Motor neuron (in vitro differentiated cells): Measurements from ENCODE around the gene TRPT1. TPM values are rescaled to one million over a fixed set of nuclear protein-coding genes. Genes with fewer than 3 reads are reported as not detected.

Experiments used
- ATAC-seq, 8 experiments: fragments of 200-7000 bp; cut with Tn5 transposase; replicated peaks in 6 of 8; 2 replicates each; pipeline ENCODE4 v1.8.0; 2021; ENCODE audit warnings: mild to moderate bottlenecking in 8 of 8, moderate library complexity in 8 of 8
- H3K27ac ChIP-seq, 2 donors: fragments of 250-450 bp; sonication (Bioruptor Pico); 2 replicates each; pipeline ENCODE4 v1.9.0; 2021; ENCODE audit warnings: antibody characterized with exemption in 2 of 2, mild to moderate bottlenecking in 2 of 2, moderate library complexity in 1 of 2
- H3K4me1 ChIP-seq, 2 donors: fragments of 250-450 bp; sonication (Bioruptor Pico); replicated peaks in 1 of 2; 2 replicates each; pipeline ENCODE4 v1.6.1; 2021; ENCODE audit warnings: antibody characterized with exemption in 2 of 2, mild to moderate bottlenecking in 2 of 2, moderate library complexity in 1 of 2
- H3K4me3 ChIP-seq, 5 donors: fragments of 250-450 bp; sonication (Bioruptor Pico); 2 replicates each; pipeline ENCODE4 v1.9.0; 2021; ENCODE audit warnings: antibody characterized with exemption in 5 of 5, mild to moderate bottlenecking in 5 of 5, moderate library complexity in 4 of 5
- WGBS, 10 experiments: fragments of 450-650 bp; shearing (Covaris generic); methylation state at CpG; one replicate each; pipeline ENCODE4 v1.0.0; 2022; 5-methylcytosine and 5-hydroxymethylcytosine counted together
- in situ Hi-C, 9 experiments: fragments of 400-800 bp; cut with MboI; loops; one replicate each; pipeline ENCODE4 v1.15.0; 2021; ENCODE audit warnings: low sequenced_read_pairs in 9 of 9, low pct_unique_long_range_greater_than_20kb in 2 of 9; ENCODE audit not compliant: unreplicated experiment in 9 of 9
- total RNA-seq, 8 experiments: library from RNA; unstranded; fragments of 300-600 nt; gene quantifications; 2 replicates each; pipeline versions ENCODE4 v1.2.3 to v1.2.4, GENCODE V29; 2022

TRPT1 gene
- total RNA-seq, 8 experiments from 2014 or later: 31.8 to 59.9 (median 35.5) TPM

DNA sequence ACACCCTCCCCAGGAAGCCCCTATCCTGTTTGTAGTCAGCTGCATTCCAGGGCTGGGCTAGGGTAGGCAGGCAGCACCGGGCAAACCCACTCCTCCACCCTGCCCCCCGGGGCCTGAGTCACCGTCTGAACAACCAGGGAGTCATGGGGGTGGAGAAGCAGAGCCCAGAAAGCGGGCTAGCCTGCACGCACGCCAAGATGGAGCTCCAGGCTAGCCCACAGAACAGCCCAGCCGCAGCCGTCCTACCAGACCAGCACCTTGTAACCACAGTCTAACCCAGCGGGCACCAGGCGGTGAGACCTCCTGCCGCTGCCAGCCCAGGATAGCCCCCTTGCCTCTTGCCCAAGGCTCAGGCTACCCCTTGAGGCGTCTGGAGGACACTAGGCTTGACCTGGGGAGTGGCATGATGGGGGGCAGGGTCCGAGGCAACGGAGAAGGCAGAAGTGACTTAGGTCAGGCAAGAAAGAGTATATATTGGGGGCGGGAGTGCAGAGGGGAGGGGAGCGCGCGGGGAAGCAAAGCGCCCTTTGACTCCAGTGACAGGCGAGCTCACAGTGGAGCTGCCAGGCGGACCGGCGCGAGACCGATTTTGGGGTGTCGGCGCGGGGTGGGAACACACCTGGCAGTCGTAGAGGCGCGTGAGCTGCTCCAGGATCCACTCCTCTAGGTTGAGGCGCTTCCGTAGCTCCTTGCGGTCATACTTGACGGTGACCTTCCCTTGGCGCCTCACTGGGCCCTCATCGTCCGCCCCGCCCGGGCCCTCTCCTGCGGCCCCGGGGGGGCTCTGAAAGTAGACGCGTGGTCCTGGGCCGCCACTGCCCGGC, 20.0 kb upstream of the TRPT1 start:
- ATAC-seq: peak in 4 of 8 experiments; percentile 0 to 5 (median 2)
- WGBS, 10 experiments: 0% methylated on average over 3 to 4 of the region's 46 CpGs; no CpG with 5 or more reads in 8 of the 10 experiments
- H3K27ac ChIP-seq: peak overlapping the region; percentile 90 to 91

DNA sequence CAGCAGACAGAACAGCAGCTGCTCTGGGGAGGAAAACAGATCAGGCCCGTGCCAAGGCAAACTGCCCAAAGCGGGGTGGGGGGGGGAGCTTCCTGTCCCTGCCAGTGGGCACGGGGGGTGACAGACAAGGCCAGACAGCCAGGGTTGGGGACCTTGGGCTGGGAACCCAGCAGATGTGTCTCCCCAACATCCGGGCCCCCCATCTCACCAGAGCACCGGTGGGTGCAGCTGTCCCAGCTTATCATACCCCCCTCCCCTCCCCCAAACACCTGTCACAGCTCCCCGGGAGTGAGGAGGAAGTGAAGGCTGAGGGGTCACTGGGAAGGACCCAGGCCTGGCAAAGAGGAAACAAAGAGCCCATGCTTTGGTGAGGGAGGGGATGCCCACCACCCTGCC, 19.4 kb upstream of the TRPT1 start:
- ATAC-seq: no peak
- in situ Hi-C loops: no loop called here
- peak overlapping the region; percentile 90 to 91 for H3K27ac ChIP-seq
- peak overlapping the region; percentile 52 to 92 (median 77) for H3K4me3 ChIP-seq
- peaks cover 10 to 25% of the 10 kb centered on the region in 2 donors for H3K4me1 ChIP-seq
- WGBS, 10 experiments: no CpG with 5 or more reads among the region's 6 CpGs

More for the DNA sequence above, 20.0 kb upstream of the TRPT1 start:
- in situ Hi-C loops: no loop called here
- Histone ChIP-seq H3K4me1 (peaks cover 14 to 30% of the 10 kb centered on the region in 2 donors), H3K4me3 (peak overlapping the region; percentile 52 to 92 (median 77))

DNA sequence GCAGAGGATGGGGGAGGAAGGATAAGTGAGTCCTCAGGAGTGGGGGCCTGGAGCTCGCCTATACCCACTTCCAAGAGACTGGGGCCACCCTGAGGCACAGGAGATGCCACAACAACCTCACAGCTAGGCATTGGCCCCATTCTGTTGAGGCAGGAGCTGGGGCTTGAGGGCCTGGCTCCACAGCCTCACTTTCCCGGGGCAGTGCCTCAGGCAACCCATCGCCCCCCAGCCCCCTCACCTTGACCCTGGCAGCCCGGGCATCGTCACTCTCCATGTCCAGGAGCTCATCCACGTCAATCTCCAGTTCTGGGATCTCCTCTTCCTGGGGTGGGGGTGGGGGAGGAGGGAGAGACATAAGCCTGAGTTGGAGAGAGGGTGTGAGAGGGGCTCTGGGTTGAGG, 19.0 kb upstream of the TRPT1 start:
- in situ Hi-C loops: no loop called here
- Histone ChIP-seq H3K27ac (peak overlapping the region in 1 of 2 donors; percentile 91), H3K4me1 (peaks cover 13 to 26% of the 10 kb centered on the region in 2 donors), H3K4me3 (peak overlapping the region in 4 of 5 donors; percentile 52 to 92 (median 79))
- no peak for ATAC-seq
- WGBS, 10 experiments: no CpG with 5 or more reads among the region's 6 CpGs

DNA sequence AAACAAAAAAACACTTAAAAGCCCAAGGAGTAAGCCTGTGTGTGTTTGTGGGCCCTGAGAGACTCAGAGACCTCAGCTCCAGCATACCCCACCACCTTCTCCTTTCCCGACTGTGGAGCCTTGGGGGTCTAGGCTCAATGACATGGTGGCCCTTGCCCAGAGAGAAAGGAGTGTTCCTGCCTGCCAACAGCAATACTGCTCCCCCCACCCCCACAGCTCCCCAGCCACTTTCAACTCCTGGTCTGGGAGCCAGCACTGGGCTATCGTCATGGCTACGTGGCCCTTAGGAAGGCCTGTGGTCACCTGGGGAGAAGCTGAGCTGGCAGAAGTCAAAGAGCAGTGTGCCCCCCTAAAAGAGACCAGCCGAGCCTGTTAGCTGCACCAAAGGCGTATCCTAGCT, 18.1 kb upstream of the TRPT1 start:
- ATAC-seq: no peak
- peaks cover 16 to 24% of the 10 kb centered on the region in 2 donors for H3K4me1 ChIP-seq
- in situ Hi-C loops: no loop called here
- no peak overlapping the region for H3K27ac ChIP-seq
- H3K4me3 ChIP-seq: no peak overlapping the region
- WGBS, 10 experiments: 33 to 90% (median 60%) methylated on average over 1 to 5 of the region's 5 CpGs; no CpG with 5 or more reads in 7 of the 10 experiments

DNA sequence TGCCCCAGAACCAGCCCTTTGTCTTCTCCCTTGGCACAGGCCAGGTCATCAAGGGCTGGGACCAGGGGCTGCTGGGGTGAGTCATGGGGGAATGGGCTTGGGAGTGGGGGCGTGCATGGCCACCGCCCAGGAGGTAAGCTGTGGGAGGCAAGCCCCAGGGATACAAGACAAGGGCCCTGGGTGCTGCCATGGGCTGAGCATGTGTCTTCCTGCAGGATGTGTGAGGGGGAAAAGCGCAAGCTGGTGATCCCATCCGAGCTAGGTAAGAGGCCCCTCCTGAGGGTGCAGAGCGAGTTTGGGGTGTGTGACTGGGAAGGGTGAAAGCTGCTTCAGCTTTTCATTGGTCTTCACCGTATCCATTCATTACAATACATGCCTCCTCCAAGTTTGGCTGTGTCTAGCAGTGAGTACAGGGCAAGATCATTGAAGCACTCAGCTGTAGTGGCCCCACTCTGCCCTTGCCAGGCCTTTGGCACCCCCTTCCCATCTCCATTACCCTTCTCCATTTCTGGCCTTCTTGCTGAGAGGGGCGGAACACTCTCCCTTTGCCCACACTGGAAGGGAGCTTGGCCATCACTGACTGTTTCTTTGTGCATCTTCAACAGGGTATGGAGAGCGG, 17.4 kb upstream of the TRPT1 start:
- Histone ChIP-seq H3K27ac (no peak overlapping the region), H3K4me3 (peak overlapping the region in 1 of 5 donors; percentile 81), H3K4me1 (peaks cover 16 to 22% of the 10 kb centered on the region in 2 donors)
- WGBS, 10 experiments: 83 to 100% (median 100%) methylated on average over 1 to 2 of the region's 8 CpGs; no CpG with 5 or more reads in 7 of the 10 experiments
- ATAC-seq: no peak
- in situ Hi-C loops: no loop called here

DNA sequence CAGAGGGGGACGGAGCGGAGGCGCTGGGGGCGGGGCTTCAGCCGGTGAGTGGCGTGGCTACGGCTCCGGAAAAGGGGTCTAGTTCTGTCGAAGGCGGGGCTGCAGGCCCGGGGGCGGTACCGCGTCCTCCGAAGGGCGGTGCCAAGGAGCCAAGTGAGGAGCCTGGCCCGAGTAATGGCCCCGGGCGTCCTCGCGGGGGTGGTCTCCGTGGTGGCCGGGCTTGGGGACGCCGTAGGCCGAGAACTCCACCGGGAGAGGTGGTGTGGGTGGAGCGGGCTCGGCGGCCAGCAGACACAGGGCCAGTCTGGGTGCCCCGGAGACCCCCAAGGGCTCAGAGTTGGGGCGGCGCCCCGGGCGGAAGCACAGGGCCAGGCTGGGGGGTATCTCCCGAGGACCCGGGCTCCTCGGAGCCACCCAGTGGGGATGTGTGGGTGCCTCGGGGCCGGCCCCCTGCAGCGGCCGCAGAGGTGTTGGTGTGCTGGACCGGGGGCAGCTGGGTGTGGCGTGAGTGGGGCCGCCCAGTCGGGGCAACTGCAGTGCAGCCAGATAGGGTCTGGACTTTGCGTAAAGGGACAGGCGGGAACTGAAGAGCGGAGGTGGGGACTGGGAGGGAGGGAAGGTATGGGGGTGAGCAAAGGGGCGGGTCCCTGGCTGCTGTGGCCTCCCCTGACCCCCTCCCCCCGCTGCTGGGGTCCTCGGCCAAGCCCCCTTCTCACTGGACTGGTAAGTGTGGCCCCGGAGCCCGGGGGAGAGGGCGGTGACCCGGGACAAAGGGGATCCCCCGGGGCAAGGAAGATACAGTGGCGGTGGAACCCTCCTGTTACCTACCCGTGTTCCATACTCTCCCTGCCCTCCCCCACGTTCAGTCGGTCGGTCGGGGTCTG, 15.7 kb upstream of the TRPT1 start:
- H3K4me3 ChIP-seq: peak overlapping the region; percentile 52 to 81 (median 65)
- peak overlapping the region; percentile 79 to 90 for H3K27ac ChIP-seq
- peak; percentile 1 to 16 (median 4) for ATAC-seq
- H3K4me1 ChIP-seq: peaks cover 11 to 17% of the 10 kb centered on the region in 2 donors
- 0% methylated on average over 1 to 2 of the region's 63 CpGs; no CpG with 5 or more reads in 6 of the 10 experiments for WGBS, 10 experiments
- in situ Hi-C loops: no loop called here

DNA sequence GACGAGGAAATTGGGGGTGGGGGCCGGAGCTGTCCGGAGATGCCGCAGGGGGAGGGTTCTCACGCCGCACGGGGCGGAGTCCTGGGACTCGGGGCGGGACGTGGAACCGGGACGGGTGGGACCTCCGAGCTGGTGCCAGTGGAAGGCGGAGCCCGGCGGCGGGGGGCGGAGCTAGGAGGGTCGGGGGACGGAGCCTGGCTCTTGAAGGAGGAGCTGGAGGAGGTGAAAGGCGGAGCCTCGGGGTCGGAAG, 15.2 kb upstream of the TRPT1 start:
- in situ Hi-C loops: no loop called here
- no CpG with 5 or more reads among the region's 24 CpGs for WGBS, 10 experiments
- Histone ChIP-seq H3K27ac (peak overlapping the region; percentile 90 to 99), H3K4me1 (peaks cover 11 to 17% of the 10 kb centered on the region in 2 donors), H3K4me3 (peak overlapping the region; percentile 52 to 81 (median 65))
- ATAC-seq: peak; percentile 64 to 82 (median 80)

DNA sequence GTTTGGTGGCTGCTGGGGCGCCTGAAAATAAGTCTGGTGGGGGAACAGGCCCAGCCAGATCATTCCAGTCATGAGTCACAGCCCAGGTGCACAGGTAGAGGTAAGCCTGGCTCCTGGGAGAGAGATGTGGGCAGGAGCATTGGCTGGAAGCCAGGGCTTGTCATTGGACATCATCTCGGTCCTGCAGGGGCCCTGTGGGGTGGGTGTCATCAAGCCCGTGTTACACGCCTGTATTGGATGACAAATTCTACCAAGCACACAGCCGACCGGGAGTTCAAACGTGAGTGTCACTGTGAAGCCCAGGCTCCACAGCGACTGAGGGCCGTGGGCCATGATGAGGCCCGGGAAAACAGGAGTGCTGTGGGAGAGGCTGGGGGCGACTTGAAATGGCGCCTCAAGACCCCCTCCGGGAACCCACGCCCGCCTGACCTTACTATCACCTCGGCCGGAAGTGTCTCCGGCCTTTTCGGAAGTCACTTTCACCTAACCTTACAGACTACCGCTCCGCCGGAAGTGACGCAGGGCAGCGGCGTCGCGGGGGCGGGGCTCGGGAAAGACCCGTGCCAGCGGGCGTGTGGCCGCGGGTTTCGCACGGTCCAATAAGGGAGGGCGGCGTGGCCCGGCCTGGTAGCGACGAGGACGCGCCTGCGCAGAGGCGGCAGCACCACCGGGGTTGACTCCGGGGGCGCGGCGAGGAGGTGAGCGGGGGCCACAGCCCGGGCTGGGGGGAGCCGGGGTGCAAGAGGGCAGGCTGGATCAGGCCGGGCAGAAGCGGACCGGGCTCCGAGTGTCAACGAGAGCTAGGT, 14.7 kb upstream of the TRPT1 start, which contains the start of gene FKBP2:
TSS of gene FKBP2 (plus strand) at position 661 of the 806 bp plus-strand sequence. CDS start 1,293 bp downstream, outside the sequence.
- Histone ChIP-seq H3K4me1 (peaks cover 11 to 18% of the 10 kb centered on the region in 2 donors), H3K27ac (peak within 1 kb of the TSS; percentile 90 to 99), H3K4me3 (peak within 1 kb of the TSS; percentile 52 to 81 (median 65))
- ATAC-seq: peak in 7 of 8 experiments; percentile 54 to 77 (median 68)
- in situ Hi-C loops: no loop called here
- WGBS, 10 experiments: 0 to 15% (median 1%) methylated on average over 3 to 12 of the region's 58 CpGs; no CpG with 5 or more reads in 3 of the 10 experiments

DNA sequence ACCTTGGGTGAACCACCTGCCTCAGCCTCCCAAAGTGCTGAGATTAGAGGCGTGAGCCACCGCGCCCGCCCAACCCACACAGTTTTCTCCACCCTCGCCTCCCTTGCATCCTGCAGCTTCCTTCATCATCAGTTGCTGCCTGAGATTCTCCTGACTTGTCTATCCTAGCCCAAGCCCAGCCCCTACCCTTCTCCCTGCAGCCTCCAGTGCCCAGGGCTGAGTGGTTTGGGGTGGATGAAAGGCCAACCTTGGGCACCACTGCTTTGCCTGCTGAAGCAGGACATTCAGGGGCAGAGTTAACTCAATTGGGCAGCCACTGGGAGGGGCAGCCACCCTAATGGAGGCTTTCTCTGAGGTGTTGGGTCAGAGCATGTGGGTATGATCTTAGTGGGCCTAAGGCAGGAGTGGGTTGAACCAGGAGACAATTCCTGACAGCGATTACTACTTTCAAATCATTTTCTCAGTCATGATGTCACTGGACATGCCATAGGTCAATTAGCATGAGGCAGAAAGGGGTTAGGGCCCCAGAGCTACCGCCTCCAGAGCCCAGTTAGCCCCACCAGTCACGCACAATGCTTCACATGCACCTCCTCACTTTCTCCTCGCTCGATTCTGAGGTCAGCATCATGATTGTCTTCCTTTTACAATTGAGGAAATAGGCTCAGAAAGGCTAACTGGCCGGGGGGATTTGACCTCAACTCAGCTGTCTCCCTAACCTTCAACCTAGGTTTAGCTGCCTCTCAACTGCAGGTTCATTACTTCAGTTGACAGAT, 13.9 kb upstream of the TRPT1 start:
- no peak for ATAC-seq
- Histone ChIP-seq H3K4me1 (peaks cover 11 to 22% of the 10 kb centered on the region in 2 donors), H3K27ac (peak overlapping the region; percentile 90 to 99), H3K4me3 (peak overlapping the region; percentile 52 to 81 (median 65))
- WGBS, 10 experiments: 0 to 100% (median 68%) methylated on average over 1 to 8 of the region's 11 CpGs; no CpG with 5 or more reads in 1 of the 10 experiments
- in situ Hi-C loops: no loop called here

DNA sequence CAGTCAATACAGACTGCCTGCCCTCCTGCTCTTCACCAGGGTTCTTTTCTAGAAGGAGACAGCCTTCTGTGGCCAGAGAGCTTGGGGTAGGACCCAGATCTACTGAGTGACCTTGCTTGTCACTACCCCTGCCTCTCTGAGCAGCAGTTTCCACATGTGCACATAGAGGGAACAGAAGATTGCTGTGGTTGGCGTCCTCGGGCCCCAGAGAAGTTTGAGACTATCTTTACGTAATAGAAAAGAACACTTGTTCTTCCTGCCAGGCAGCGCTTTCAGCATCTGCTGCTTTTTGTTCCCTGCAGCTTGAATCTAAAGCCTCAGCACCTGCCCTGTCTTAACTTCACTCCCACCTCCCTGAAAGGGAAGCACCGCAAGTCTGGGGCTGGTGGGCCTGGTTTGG, 13.0 kb upstream of the TRPT1 start:
- H3K4me3 ChIP-seq: no peak overlapping the region
- no peak overlapping the region for H3K27ac ChIP-seq
- no peak for ATAC-seq
- peaks cover 11 to 23% of the 10 kb centered on the region in 2 donors for H3K4me1 ChIP-seq
- WGBS, 10 experiments: 53 to 100% (median 88%) methylated on average over 1 to 4 of the region's 5 CpGs; no CpG with 5 or more reads in 3 of the 10 experiments
- in situ Hi-C loops: no loop called here

DNA sequence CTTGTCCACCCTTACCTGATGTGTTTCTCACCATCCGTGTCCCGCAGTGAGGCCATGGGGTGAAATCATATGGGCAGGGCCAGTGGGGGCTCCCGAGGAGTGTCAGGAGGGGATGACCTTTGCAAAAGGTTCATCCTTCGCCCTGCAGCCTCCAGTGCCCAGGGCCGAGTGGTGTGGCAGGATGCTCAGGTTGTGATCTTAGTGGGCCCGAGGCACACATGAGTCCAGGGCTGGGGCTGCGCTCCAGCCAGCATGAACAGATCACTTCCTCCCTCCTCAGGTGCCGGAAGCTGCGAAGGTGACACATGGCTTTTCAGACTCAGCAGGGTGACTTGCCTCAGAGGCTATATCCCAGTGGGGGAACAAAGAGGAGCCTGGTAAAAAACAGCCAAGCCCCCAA, 12.1 kb upstream of the TRPT1 start:
- Histone ChIP-seq H3K4me3 (no peak overlapping the region), H3K4me1 (peaks cover 11 to 30% of the 10 kb centered on the region in 2 donors), H3K27ac (no peak overlapping the region)
- no peak for ATAC-seq
- 83 to 100% (median 100%) methylated on average over 1 to 7 of the region's 9 CpGs; no CpG with 5 or more reads in 5 of the 10 experiments for WGBS, 10 experiments
- in situ Hi-C loops: no loop called here
